Measurements from ENCODE around the gene PCCA. TPM values are rescaled to one million over a fixed set of nuclear protein-coding genes. Genes with fewer than 3 reads are reported as not detected.

PCCA gene
- total and polyA plus RNA-seq, 2 of the 13 experiments (the other 11 are each of a cell fraction or from before 2014, with no cell fraction given) = 15.0 to 32.2 TPM

GRCh38 chr13:100460266-100460665 lies 371.4 kb downstream of the PCCA start (continued):
- TF ChIP-seq, protein P1, sequence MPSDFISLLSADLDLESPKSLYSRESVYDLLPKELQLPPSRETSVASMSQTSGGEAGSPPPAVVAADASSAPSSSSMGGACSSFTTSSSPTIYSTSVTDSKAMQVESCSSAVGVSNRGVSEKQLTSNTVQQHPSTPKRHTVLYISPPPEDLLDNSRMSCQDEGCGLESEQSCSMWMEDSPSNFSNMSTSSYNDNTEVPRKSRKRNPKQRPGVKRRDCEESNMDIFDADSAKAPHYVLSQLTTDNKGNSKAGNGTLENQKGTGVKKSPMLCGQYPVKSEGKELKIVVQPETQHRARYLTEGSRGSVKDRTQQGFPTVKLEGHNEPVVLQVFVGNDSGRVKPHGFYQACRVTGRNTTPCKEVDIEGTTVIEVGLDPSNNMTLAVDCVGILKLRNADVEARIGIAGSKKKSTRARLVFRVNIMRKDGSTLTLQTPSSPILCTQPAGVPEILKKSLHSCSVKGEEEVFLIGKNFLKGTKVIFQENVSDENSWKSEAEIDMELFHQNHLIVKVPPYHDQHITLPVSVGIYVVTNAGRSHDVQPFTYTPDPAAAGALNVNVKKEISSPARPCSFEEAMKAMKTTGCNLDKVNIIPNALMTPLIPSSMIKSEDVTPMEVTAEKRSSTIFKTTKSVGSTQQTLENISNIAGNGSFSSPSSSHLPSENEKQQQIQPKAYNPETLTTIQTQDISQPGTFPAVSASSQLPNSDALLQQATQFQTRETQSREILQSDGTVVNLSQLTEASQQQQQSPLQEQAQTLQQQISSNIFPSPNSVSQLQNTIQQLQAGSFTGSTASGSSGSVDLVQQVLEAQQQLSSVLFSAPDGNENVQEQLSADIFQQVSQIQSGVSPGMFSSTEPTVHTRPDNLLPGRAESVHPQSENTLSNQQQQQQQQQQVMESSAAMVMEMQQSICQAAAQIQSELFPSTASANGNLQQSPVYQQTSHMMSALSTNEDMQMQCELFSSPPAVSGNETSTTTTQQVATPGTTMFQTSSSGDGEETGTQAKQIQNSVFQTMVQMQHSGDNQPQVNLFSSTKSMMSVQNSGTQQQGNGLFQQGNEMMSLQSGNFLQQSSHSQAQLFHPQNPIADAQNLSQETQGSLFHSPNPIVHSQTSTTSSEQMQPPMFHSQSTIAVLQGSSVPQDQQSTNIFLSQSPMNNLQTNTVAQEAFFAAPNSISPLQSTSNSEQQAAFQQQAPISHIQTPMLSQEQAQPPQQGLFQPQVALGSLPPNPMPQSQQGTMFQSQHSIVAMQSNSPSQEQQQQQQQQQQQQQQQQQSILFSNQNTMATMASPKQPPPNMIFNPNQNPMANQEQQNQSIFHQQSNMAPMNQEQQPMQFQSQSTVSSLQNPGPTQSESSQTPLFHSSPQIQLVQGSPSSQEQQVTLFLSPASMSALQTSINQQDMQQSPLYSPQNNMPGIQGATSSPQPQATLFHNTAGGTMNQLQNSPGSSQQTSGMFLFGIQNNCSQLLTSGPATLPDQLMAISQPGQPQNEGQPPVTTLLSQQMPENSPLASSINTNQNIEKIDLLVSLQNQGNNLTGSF (CRISPR knock-in tag; IDR thresholded peaks at IDR 0.05) = no peak
- TF ChIP-seq SSRP1 (CRISPR knock-in tag; IDR thresholded peaks at IDR 0.05) (no peak), ZFX (CRISPR knock-in tag; IDR thresholded peaks at IDR 0.05; ENCODE audit: low read depth) (no peak), NR2F1 (CRISPR knock-in tag; IDR thresholded peaks at IDR 0.05) (no peak), ARNT2 (CRISPR knock-in tag; IDR thresholded peaks at IDR 0.05; ENCODE audit: low read depth) (no peak), NAIF1 (CRISPR knock-in tag; IDR thresholded peaks at IDR 0.05; ENCODE audit: borderline replicate concordance) (no peak), BCL6 (CRISPR knock-in tag; IDR thresholded peaks at IDR 0.05) (no peak), GRHL1 (CRISPR knock-in tag; conservative IDR thresholded peaks at IDR 0.05) (no peak), ZNF549 (CRISPR knock-in tag; IDR thresholded peaks at IDR 0.05) (no peak), KLF16 (CRISPR knock-in tag; IDR thresholded peaks at IDR 0.05) (no peak), HIVEP1 (CRISPR knock-in tag; IDR thresholded peaks at IDR 0.05) (no peak)
- TF ChIP-seq, protein P2, sequence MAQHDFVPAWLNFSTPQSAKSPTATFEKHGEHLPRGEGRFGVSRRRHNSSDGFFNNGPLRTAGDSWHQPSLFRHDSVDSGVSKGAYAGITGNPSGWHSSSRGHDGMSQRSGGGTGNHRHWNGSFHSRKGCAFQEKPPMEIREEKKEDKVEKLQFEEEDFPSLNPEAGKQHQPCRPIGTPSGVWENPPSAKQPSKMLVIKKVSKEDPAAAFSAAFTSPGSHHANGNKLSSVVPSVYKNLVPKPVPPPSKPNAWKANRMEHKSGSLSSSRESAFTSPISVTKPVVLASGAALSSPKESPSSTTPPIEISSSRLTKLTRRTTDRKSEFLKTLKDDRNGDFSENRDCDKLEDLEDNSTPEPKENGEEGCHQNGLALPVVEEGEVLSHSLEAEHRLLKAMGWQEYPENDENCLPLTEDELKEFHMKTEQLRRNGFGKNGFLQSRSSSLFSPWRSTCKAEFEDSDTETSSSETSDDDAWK (CRISPR knock-in tag; IDR thresholded peaks at IDR 0.05) = no peak
